SHP77 (cell line): ENCODE measurements around the gene GSTCD.
"Not testable (repeated sequence)": the region's sequence is repeated elsewhere in the genome, so short reads cannot be mapped to it uniquely, and the experiment has no call there.

Source experiments
- DNase-seq, 2 experiments: peaks; one replicate each; lab custom pipeline; 2025; lab: John Stamatoyannopoulos, UW

GSTCD gene

DNA sequence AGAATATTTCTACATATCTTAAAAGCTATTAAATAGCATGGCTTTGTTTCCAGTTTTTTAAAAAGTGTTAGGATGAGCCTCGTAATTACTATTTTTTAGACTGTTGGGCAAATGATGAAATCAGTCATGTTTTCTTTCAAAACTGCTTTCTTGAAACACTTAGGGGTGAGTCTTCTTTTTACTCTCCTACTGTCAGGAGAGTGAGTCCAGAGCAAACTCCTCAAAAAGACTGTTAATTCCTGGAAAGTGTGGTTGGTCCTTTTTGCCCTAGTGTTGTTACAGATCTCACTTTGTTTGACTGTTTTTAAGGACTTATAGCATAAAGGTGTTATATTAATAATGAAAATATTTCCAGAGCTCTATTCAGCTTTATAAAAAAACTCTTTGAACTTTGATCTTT lies 6.3 kb downstream of the GSTCD start:
- DNase-seq = no peak

DNA sequence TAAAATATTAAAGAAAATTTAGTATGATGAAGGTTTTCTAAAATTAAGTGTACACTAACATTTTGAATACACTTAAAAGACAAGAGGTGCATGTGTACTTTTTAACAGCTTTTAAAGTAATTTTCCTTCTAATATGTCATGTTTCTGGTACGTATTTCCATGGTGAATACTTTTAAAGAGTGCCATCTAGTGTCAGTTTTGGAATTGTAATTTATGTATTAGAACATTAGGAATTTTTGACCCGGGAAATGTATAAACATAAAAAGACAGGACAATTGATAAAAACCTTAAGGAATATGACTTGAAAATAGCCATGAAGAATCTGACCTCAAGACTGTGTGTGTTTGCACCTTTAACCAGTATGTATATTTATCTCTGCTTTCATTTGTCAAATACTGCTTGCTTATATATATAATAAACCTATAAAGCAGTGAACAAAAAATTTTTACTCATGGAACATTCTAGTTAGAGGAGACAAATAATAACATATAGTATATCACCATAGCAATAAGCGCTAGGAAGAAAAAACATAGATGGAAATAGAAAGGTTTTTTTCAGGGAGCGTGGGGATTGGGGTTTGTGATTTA lies 7.2 kb downstream of the GSTCD start:
- DNase-seq = no peak

DNA sequence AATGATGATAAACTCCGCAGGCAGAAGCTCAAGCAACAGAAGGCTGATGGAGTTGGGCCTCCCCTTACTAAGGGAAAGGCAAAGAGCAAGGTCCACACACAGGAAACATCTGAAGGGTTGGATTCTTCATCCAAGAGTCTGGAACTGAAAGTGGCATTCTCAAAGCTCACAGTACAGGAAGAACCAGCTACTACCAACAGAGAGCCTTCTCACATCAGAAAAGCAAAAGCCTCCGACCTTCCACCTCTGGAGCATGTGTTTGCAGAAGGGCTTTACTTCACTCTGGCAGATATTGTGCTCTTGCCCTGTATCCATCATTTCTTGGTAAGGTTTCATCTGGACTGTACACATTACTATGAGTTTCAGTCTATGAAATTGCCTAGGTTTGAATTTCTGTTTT lies 10.6 kb downstream of the GSTCD start:
- DNase-seq = no peak

DNA sequence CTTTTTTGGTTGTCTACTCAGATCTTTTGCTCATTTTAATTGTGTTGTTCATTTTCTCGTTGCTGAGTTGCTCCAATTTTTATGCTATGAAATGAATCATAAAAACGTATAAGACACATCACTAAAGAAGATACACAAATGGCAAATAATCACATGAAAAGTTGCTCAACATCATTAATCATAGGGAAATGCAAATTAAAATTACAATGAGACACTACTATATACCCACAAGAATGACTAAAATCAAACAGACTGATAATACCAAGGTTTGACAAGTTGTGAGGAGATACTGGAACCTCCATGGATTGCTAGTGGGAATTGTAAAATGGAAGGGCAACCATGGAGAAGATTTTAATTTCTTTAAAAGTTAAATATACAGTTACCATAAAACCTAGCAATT lies 17.0 kb downstream of the GSTCD start:
- DNase-seq = no peak

DNA sequence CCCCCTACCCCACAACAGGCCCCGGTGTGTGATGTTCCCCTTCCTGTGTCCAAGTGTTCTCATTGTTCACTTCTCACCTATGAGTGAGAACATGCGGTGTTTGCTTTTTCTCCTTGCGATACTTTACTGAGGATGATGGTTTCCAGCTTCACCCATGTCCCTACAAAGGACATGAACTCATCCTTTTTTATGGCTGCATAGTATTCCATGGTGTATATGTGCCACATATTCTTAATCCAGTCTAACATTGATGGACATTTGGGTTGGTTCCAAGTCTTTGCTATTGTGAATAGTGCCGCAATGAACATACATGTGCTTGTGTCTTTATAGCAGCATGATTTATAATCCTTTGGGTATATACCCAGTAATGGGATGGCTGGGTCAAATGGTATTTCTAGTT lies 21.3 kb downstream of the GSTCD start:
- not testable (repeated sequence) for DNase-seq

DNA sequence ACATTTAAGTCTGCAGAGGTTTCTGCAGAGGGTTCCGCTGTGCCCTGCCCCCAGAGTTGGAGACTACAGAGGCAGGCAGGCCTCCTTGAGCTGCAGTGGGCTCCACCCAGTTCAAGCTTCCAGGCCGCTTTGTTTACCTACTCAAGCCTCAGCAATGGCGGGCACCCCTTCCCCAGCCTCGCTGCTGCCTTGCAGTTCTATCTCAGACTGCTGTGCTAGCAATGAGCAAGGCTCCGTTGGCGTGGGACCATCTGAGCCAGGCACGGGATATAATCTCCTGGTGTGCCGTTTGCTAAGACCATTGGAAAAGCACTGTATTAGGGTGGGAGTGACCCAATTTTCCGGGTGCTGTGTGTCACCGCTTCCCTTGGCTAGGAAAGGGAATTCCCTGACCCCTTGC lies 26.6 kb downstream of the GSTCD start:
- not testable (repeated sequence) for DNase-seq

DNA sequence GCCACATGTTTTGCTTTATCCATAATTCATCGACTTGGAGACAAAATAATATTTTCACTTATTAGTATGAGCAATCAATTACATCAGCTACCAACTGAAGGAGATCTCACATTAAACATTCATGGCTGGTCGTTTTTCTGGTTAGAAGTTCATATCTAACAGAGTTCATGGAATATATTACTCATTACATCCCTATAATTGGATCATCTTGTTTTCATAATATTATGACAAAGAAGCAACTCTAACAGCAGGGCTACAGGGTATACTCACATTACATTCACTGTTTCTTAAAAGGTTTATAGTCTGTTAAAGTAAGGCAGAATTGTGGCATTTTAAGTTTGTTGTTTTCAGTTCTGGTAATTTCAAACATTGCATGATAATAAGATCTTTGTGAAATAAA lies 33.0 kb downstream of the GSTCD start:
- no peak for DNase-seq

DNA sequence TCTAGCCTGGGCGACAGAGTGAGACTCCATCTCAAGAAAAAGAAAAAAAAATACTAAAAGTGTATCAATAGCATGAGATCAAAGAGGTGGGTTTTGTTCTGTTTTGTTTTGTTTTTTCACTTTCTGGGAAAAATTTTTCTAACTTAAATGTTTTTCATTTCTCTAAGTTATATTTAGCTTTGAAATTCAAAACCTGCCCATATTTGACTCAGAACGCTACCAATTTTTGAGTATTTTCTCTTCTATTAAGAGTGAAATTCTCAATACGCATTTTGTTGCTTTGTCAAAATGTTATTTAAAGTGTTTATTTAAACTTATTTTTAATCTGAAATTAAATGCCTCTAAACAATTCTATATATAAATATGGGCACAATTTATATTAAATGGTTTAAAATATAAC lies 39.6 kb downstream of the GSTCD start:
- DNase-seq = no peak

DNA sequence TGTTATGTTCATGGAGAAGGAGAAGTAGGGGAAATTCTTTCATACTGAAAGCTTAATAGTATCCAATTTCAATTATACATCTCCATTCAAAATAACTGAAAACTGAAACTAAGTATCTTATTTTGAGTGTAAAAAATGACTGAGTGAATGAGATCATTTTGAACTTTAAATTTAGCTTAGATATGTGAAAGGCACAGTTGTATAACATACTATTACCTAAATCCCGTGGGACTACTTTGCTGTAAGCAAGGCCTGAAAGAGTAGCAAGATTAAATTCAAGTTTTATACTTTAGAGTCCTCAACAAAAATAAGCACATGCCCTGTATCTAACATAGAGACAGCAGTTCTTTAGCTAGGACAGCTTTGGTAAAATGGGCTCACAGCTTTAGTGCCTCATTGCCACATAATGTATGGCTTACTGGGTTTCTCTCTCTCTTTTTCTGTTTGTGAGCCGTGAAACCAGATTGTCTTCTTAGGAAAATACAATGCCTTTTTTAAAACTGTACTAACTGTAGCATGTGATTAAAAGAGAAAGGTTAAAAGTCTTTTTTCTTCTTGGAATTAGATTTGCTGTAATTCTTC lies 43.2 kb downstream of the GSTCD start:
- no peak for DNase-seq

DNA sequence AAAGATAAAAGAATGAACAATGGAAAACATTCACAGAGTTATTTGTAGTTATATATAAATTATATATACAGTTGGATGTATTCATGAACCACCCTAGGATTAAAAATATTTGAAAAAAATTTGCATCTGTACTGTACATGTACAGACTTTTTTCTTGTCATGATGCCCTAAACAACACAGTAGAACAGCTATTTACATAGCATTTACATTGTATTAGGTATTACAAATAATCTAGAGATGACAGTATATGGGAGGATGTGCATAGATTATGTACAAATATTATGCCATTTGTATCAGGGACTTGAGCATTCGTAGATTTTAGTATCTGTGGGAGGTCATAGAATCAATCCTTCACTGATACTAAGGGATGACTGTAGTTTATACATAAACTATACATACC lies 44.8 kb downstream of the GSTCD start:
- no peak for DNase-seq

DNA sequence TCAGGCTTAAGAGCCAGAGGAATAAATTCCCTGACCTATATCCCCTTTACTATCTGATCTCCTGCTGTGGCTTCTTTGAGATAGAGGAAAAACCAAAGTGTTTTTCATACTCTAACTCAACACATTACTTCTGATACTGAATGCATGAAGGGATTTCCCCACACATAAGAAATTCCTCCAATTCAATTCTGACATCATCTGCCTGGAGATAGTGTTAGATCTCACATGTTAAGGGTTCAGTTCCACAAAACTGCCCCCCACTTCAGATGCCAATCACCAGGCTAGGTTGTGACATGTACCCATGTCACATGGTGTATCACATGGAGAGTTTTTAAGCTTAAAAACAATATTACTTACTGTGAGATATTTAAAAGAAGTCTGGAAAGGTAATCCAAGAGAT lies 46.8 kb downstream of the GSTCD start:
- no peak for DNase-seq

DNA sequence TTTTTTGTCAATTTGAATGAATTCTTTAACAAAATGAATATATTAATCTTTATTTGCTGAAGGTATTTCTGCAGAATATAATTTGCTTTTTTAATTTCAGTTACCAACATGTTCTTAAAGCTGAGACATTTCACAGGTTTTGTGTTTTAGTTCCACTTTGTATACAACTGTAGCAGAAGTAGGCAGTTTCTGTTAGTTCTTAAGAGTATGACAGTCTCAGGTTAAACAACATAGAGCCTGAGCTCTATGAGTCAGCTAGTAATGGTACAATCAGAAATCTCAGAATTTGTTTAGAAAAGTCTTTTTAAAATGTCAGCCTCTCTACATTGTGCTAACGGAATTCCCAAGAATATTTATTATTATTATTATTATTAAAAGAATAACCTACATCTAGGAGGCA lies 50.4 kb downstream of the GSTCD start:
- DNase-seq = no peak

DNA sequence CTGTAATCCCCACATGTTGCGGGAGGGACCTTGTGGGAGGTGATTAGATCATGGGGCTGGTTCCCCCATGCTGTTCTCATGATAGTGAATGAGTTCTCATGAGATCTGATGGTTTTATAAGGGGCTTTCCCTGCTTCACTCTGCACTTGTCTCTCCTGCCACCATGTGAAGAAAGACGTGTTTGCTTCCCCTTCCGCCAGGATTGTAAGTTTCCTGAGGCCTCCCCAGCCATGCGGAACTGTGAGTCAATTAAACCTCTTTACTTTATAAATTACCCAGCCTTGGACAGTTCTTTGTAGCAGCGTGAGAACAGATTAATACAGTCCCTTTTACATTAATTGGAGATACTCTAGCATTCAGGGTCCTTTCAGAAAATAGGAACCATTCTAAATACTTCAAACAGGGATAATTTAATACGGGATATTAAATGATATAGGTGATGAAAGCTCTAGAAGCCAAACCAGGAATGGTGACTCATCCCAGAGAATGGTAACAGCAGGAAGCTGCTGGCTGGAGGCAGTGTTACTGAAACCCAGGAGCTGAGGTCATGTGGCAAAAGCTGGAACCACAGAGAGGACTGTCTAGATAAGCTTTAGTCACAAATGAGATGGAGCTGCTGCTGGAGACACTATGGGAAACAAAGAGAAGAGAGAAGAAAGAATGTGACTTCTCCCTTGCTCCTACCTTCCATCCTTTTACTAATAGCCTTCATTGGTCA lies 57.3 kb downstream of the GSTCD start:
- no peak for DNase-seq

DNA sequence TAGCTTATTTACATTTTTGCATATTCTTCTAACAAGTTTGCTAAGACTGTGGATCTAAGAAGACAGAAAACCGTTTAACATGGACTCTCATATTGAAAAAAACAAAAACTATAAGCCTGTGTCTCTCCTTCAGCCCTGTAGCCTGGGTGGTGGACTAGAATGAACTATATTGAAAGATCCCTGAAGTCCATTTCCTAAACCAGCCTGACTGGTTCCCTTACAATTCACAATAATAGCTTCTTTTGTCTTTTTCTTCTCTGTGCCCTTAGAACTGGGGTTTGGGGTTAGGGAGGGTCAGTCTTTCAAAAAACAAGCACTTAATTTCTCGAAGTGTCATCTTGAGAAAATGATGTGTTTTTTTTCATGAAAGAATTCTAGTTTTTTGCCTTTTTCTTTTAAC lies 59.0 kb downstream of the GSTCD start:
- no peak for DNase-seq

DNA sequence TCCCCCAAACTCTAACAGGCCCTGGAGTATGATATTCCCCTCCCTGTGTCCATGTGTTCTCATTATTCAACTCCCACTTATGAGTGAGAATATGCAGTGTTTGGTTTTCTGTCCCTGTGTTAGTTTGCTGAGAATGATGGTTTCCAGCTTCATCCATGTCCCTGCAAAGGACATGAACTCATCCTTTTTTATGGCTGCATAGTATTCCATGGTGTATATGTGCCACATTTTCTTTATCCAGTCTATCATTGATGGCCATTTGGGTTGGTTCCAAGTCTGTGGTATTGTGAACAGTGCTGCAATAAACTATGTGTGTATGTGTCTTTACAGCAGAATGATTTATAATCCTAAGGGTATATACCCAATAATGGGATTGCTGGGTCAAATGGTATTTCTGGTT lies 61.9 kb downstream of the GSTCD start:
- DNase-seq = not testable (repeated sequence)

DNA sequence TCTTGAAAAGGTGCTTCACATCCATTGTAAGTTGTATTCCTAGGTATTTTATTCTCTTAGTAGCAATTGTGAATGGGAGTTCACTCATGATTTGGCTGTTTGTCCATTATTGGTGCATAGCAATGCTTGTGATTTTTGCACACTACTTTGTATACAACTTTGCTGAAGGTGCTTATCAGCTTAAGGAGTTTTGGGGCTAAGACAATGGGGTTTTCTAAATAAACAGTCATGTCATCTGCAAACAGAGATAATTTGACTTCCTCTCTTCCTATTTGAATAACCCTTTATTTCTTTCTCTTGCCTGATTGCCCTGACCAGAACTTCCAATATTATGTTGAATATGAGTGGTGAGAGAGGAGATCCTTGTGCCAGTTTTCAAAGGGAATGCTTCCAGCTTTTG lies 63.5 kb downstream of the GSTCD start:
- not testable (repeated sequence) for DNase-seq

DNA sequence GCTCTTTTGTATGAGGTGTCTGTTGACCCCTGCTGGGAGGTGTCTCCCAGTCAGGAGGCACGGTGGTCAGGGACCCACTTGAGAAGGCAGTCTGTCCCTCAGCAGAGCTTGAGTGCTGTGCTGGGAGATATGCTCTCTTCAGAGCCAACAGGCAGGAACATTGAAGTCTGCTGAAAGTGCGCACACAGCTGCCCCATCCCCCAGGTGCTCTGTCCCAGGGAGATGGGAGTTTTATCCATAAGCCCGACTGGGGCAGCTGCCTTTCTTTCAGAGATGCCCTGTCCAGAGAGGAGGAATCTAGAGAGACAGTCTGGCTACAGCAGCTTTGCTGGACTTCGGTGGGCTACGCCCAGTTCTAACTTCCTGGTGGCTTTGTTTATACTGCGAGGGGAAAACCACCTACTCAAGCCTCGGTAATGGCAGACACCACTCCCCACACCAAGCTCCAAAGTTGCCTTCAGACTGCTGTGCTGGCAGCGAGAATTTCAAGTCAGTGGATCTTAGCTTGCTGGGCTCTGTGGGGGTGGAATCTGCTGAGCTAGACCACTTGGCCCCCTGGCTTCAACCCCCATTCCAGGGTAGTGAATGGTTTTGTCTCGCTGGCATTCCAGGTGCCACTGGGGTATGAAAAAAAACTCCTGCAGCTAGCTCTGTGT lies 67.3 kb downstream of the GSTCD start:
- not testable (repeated sequence) for DNase-seq

DNA sequence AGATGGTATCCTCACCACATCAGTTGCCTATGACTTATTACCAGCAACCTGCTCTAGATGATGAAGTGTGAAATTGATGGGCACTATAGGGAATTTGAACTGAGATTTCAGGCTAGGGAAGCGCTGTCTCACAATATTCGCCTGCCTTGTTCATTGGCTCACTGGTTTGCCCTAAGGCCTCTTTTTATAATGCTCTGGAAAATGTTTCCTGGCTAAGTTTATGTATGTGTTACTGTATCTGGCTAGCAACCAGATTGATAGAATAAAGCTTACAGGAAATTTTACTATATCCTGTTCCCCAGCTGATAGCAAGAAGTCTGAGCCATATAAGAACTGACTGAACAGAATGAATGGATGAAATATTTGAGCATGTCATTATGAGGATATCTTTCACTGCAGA lies 71.6 kb downstream of the GSTCD start:
- no peak for DNase-seq

DNA sequence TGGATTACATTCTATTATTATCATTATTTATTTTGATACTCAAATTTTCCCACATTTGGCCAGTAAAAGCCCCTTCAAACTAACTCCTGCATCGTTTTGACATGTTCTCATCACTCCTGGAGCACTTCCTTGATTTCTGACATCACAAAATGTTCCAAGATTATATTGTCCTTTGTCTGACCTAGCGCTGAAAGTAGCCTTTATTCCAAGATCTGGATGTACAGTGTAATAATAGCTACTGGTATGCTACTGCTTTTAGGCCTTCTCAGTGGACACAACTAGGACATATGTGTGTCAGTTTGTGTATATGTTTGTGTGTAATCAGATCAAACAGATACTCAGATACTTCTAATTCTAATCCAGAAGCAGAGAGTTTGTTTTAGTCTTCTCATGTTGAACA lies 76.2 kb downstream of the GSTCD start:
- DNase-seq = no peak

DNA sequence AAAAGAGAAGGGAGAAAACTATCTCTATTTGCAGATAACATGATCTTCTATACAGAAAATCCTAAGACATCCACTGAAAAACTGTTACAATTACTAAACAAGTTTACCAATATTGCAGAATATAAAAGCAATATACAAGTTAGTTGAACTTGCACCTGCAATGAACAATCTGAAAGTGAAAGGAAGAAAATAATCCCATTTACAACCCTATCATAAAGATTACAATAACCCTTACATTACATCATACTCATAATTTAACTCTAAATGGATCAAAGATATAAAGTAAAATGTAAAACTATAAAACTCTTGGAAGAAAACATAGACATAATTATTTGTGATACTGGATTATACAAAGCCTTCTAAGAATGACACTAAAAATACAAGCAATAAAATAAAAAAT lies 77.2 kb downstream of the GSTCD start:
- DNase-seq = no peak

DNA sequence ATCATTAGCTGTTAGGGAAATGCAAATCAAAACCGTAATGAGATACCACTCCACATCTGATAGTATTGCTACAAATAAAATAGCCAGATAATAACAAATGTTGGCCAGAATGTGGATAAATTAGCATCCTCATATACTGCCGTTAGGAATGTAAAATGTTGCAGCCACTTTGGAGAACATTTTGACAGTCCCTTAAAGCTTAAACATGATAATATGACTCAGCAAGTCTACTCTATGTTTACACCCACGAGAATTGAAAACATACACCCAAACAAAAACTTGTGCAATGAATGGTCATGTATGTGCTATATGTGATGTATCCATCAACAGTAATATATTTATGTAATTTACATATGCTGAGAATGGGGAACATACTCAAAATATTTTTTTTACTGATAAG lies 78.2 kb downstream of the GSTCD start:
- no peak for DNase-seq

DNA sequence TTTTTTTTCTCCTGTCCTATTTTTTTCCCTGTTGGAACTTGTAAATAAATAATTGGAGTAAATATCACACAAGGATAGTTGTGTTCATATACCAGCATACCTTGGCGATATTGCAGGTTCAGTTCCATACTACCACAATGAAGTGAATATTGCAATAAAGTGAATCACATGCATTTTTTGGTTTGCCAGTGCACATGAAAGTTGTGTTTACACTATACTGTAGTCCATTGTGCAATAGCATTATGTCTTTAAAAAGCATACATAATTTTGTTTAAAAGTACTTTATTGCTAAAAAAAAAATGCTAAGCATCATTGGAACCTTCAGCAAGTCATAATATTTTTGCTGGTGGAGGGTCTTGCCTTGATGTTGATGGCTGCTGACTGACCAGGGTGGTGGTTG lies 88.6 kb downstream of the GSTCD start:
- no peak for DNase-seq

DNA sequence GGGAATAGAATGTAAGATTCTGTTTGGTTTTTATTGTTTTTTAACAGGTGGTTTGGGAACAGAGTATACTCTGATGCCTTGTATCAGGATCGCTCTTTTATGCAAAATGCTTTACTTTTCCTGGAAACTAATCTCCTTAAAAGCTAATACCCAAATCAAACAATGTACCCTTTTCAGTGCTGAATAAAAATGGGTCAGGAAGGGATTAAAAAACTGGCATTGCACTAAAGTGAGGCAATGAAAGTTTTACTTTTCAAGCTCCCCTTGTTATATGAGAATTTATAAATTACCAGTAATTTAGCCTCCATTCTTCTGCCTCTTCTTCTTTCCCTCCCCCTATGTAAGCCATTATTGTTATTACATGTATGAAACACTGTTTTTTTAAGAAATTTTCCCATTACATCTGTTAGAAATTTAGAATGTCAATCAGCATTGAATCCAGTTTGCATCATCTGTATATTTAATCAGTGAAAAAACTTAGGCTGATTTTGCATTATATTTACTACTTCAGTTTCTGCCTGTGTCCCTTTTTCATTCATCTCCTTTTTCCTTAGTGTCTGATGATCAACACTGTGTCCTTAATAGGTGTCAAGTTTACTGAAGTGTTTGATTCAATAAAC lies 97.0 kb downstream of the GSTCD start:
- no peak for DNase-seq
